HCT116 (cell line): ENCODE measurements around the gene ALDH1A2. TPM values are rescaled to one million over a fixed set of nuclear protein-coding genes. Genes with fewer than 3 reads are reported as not detected.
"Not testable (repeated sequence)": the region's sequence is repeated elsewhere in the genome, so short reads cannot be mapped to it uniquely, and the experiment has no call there.

ENCODE experiments used
- ATAC-seq: fragments of 200-7000 bp; cut with Tn5 transposase; 2 replicates; pipeline ENCODE4 v1.9.1; 2020; ENCODE audit warnings: mild to moderate bottlenecking, moderate library complexity
- BruUV-seq: library from RNA; stranded (reverse); fragments of 400-500 nt; replicated peaks from 2 replicates; lab custom pipeline; 2021; lab: Mats Ljungman, UMichigan
- CTCF ChIA-PET: fragments of 300-600 bp; sonication (Branson Sonifier 250); formaldehyde crosslinking; loops from one replicate; lab custom pipeline; 2021; ENCODE audit warnings: antibody characterized with exemption; lab: Charles Lee
- POLR2A ChIA-PET: fragments of 300-600, 350-600 bp; sonication (Branson Sonifier 250); formaldehyde crosslinking; loops from one replicate; lab custom pipeline; 2021; ENCODE audit warnings: antibody characterized with exemption; lab: Charles Lee
- RAD21 ChIA-PET, 2 experiments: fragments of 300-600 bp; sonication (Branson Sonifier 250); formaldehyde crosslinking; loops; one replicate each; lab custom pipeline; 2023; ENCODE audit warnings: low total read pairs in 2 of 2; ENCODE audit not compliant: uncharacterized antibody in 2 of 2, unreplicated experiment in 2 of 2, low non-redundant PET in 1 of 2; lab: Charles Lee
- DNase-seq: peaks from one replicate; pipeline ENCODE4 v3.0.0-alpha.2; 2010; ENCODE audit warnings: low read depth, low spot score
- H2AFZ ChIP-seq: fragments of 200-600 bp; shearing (Covaris generic), sonication (generic); 2 replicates; pipeline ENCODE4 v1.6.1; 2017; ENCODE audit warnings: low read depth, mixed run types, mixed read lengths, antibody characterized with exemption, low read length; ENCODE audit not compliant: poor library complexity, severe bottlenecking
- H3K27ac ChIP-seq: 2 replicates; pipeline ENCODE4 v1.5.1; 2012; ENCODE audit warnings: low read depth, low read length
- H3K27me3 ChIP-seq: fragments of 200-600 bp; sonication (generic); 2 replicates; pipeline ENCODE4 v1.6.1; 2016; ENCODE audit warnings: mixed run types, low read length, mixed read lengths; ENCODE audit not compliant: insufficient read depth
- H3K36me3 ChIP-seq, 2 experiments: fragments of 200-500 bp in 1 of 2; fragments of 200-600 bp in 1 of 2; sonication (Bioruptor generic) in 1 of 2; sonication (generic) in 1 of 2; 2 replicates each; pipeline versions ENCODE4 v1.5.1 to v1.6.1; 2014 to 2016; ENCODE audit warnings: low read length in 2 of 2, inconsistent platforms in 1 of 2, mixed read lengths in 1 of 2, mixed run types in 1 of 2; ENCODE audit not compliant: insufficient read depth in 2 of 2, control insufficient read depth in 1 of 2
- H3K4me1 ChIP-seq, 2 experiments: fragments of 200-600 bp in 1 of 2; sonication (generic) in 1 of 2; 2 replicates each; pipeline versions ENCODE4 v1.5.1 to v1.6.1; 2012 to 2017; ENCODE audit warnings: low read length in 2 of 2, inconsistent platforms in 1 of 2, mild to moderate bottlenecking in 1 of 2, mixed read lengths in 1 of 2, mixed run types in 1 of 2, moderate library complexity in 1 of 2; ENCODE audit not compliant: insufficient read depth in 2 of 2, control insufficient read depth in 1 of 2
- H3K4me2 ChIP-seq: fragments of 200-600 bp; sonication (generic); 2 replicates; pipeline ENCODE4 v1.6.1; 2017; ENCODE audit warnings: mixed run types, low read length, mixed read lengths
- H3K4me3 ChIP-seq, 2 experiments: fragments of 200-600 bp in 1 of 2; sonication (generic) in 1 of 2; replicated peaks in 1 of 2; 2 replicates each; pipeline ENCODE4 v1.5.1; 2011 to 2016; ENCODE audit warnings: low read length in 2 of 2, control low read depth in 1 of 2, low read depth in 1 of 2, mild to moderate bottlenecking in 1 of 2, mixed read lengths in 1 of 2, mixed run types in 1 of 2
- H3K79me2 ChIP-seq: fragments of 200-600 bp; sonication (generic); 2 replicates; pipeline ENCODE4 v1.6.1; 2017; ENCODE audit warnings: mild to moderate bottlenecking, mixed run types, low read length, moderate library complexity, mixed read lengths; ENCODE audit not compliant: insufficient read depth
- H3K9ac ChIP-seq: fragments of 200-600 bp; sonication (generic); 2 replicates; pipeline ENCODE4 v1.6.1; 2016; ENCODE audit warnings: low read length, mixed read lengths
- H3K9me2 ChIP-seq: fragments of 200-600 bp; sonication (generic), shearing (Covaris generic); 2 replicates; pipeline ENCODE4 v1.6.1; 2017; ENCODE audit warnings: mixed run types, mild to moderate bottlenecking, moderate library complexity; ENCODE audit not compliant: insufficient read depth
- H3K9me3 ChIP-seq, 2 experiments: fragments of 200-500 bp in 1 of 2; fragments of 200-600 bp in 1 of 2; sonication (Bioruptor generic) in 1 of 2; sonication (generic) in 1 of 2; 2 replicates each; pipeline ENCODE4 v1.6.1; 2014 to 2017; ENCODE audit warnings: low read length in 2 of 2, mixed read lengths in 2 of 2, inconsistent platforms in 1 of 2, low read depth in 1 of 2, mild to moderate bottlenecking in 1 of 2, mixed run types in 1 of 2, moderate library complexity in 1 of 2; ENCODE audit not compliant: control insufficient read depth in 1 of 2, insufficient read depth in 1 of 2
- H4K20me1 ChIP-seq: fragments of 200-600 bp; sonication (generic), shearing (Covaris generic); 2 replicates; pipeline ENCODE4 v1.6.1; 2017; ENCODE audit warnings: mixed run types, mild to moderate bottlenecking, moderate library complexity; ENCODE audit not compliant: insufficient read depth
- CBX3 ChIP-seq: IDR thresholded peaks from 2 replicates; pipeline ENCODE4 v1.6.1; 2012; ENCODE audit warnings: low read depth
- ELF1 ChIP-seq: IDR thresholded peaks from 2 replicates; pipeline ENCODE4 v1.6.1; 2012; ENCODE audit warnings: low read depth, borderline replicate concordance
- FOSL1 ChIP-seq: IDR thresholded peaks from 2 replicates; pipeline ENCODE4 v1.6.1; 2012; ENCODE audit warnings: low read depth
- POLR2A ChIP-seq: IDR thresholded peaks from 2 replicates; pipeline ENCODE4 v1.7.0; 2011; ENCODE audit warnings: borderline replicate concordance; ENCODE audit not compliant: insufficient read depth, insufficient read length; ENCODE audit errors: extremely low read depth
- POLR2AphosphoS5 ChIP-seq: IDR thresholded peaks from 2 replicates; pipeline ENCODE4 v1.6.1; 2011; ENCODE audit warnings: mild to moderate bottlenecking, low read depth, low read length, moderate library complexity
- RAD21 ChIP-seq: IDR thresholded peaks from 2 replicates; pipeline ENCODE4 v1.6.1; 2012; ENCODE audit warnings: low read depth, mild to moderate bottlenecking
- SIN3A ChIP-seq: IDR thresholded peaks from 2 replicates; pipeline ENCODE4 v1.6.1; 2012; ENCODE audit warnings: low read depth
- SRF ChIP-seq: IDR thresholded peaks from 2 replicates; pipeline ENCODE4 v1.6.1; 2012; ENCODE audit warnings: low read depth
- TCF7L2 ChIP-seq: IDR thresholded peaks from 2 replicates; pipeline ENCODE4 v1.7.0; 2011; ENCODE audit warnings: borderline replicate concordance, inconsistent platforms; ENCODE audit not compliant: insufficient read depth, insufficient read length; ENCODE audit errors: extremely low read depth
- intact Hi-C: fragments of 100-400 bp; cut with micrococcal nuclease; formaldehyde crosslinking; loops from 2 replicates; pipeline ENCODE4 v1.10.0; 2022
- total RNA-seq: library from RNA; stranded (reverse); gene quantifications from one replicate; pipeline ENCODE4 v1.2.1, GENCODE V29; 2021; ENCODE audit not compliant: unreplicated experiment
- TF ChIP-seq, protein P1 (sequence below), 3 experiments: fragments of 200-600 bp in 1 of 3; sonication (generic) in 1 of 3; IDR thresholded peaks in 2 of 3; conservative IDR thresholded peaks in 1 of 3; 2 replicates each; pipeline ENCODE4 v1.5.1; 2012 to 2017; ENCODE audit warnings: low read depth in 2 of 3, low read length in 2 of 3, antibody characterized with exemption in 1 of 3, borderline replicate concordance in 1 of 3, control low read depth in 1 of 3, mild to moderate bottlenecking in 1 of 3, mixed read lengths in 1 of 3, mixed run types in 1 of 3, moderate library complexity in 1 of 3; ENCODE audit not compliant: insufficient read depth in 1 of 3
- TF ChIP-seq, protein P2 (sequence below): IDR thresholded peaks from 2 replicates; pipeline ENCODE4 v1.6.1; 2012
- TF ChIP-seq, protein P3 (sequence below): IDR thresholded peaks from 2 replicates; pipeline ENCODE4 v1.6.1; 2012; ENCODE audit warnings: low read depth

The ALDH1A2 gene
- total RNA-seq, 1 experiment from 2014 or later: 1.7 TPM

DNA sequence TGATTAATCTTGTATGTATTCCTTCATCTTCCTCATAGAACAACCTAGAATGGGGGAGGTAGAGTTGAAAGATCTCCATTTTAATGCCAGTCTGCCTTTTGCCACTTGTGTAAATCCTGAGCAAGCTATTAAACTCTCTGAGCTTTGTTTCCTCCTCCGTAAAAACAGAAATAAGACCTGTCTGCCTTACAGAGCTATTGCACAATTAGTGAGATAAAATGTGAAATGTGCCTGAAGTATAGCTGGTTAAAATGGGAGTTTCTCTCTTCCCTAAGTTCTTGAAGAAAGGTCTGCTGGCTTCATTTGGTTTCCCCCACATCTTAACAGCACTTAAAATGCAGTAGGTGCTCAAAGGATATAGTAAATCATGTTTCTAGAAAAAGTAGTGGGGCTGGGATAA is 19.0 kb downstream of the ALDH1A2 start:
- H3K9me3 ChIP-seq: no peaks in the 10 kb centered on the region
- no peaks in the 10 kb centered on the region for H3K27me3 ChIP-seq
- no peak overlapping the region for H3K4me2 ChIP-seq
- H4K20me1 ChIP-seq: no peaks in the 10 kb centered on the region
- no peaks in the 10 kb centered on the region for H3K36me3 ChIP-seq
- ChIA-PET RAD21 (interaction anchor here in 1 of 2 experiments (0.9 kb wide), 1 partner anchor 25 kb away, joined by 4 read pairs; no protein-coding TSS in a partner anchor), POLR2A (no interaction called here), CTCF (no interaction called here)
- TF ChIP-seq TCF7L2 (no peak), RAD21 (no peak), POLR2A (no peak), FOSL1 (no peak), SRF (no peak), ELF1 (no peak), POLR2AphosphoS5 (no peak), CBX3 (no peak), SIN3A (no peak)
- TF ChIP-seq, protein P1, sequence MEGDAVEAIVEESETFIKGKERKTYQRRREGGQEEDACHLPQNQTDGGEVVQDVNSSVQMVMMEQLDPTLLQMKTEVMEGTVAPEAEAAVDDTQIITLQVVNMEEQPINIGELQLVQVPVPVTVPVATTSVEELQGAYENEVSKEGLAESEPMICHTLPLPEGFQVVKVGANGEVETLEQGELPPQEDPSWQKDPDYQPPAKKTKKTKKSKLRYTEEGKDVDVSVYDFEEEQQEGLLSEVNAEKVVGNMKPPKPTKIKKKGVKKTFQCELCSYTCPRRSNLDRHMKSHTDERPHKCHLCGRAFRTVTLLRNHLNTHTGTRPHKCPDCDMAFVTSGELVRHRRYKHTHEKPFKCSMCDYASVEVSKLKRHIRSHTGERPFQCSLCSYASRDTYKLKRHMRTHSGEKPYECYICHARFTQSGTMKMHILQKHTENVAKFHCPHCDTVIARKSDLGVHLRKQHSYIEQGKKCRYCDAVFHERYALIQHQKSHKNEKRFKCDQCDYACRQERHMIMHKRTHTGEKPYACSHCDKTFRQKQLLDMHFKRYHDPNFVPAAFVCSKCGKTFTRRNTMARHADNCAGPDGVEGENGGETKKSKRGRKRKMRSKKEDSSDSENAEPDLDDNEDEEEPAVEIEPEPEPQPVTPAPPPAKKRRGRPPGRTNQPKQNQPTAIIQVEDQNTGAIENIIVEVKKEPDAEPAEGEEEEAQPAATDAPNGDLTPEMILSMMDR (IDR thresholded peaks at IDR 0.05 in 2 of 3, conservative IDR thresholded peaks at IDR 0.05 in 1 of 3; ENCODE audit: borderline replicate concordance in 1 of 3, insufficient read depth in 1 of 3, low read depth in 2 of 3, low read length in 2 of 3): no peak
- TF ChIP-seq, protein P2, sequence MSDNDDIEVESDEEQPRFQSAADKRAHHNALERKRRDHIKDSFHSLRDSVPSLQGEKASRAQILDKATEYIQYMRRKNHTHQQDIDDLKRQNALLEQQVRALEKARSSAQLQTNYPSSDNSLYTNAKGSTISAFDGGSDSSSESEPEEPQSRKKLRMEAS: no peak
- TF ChIP-seq, protein P3, sequence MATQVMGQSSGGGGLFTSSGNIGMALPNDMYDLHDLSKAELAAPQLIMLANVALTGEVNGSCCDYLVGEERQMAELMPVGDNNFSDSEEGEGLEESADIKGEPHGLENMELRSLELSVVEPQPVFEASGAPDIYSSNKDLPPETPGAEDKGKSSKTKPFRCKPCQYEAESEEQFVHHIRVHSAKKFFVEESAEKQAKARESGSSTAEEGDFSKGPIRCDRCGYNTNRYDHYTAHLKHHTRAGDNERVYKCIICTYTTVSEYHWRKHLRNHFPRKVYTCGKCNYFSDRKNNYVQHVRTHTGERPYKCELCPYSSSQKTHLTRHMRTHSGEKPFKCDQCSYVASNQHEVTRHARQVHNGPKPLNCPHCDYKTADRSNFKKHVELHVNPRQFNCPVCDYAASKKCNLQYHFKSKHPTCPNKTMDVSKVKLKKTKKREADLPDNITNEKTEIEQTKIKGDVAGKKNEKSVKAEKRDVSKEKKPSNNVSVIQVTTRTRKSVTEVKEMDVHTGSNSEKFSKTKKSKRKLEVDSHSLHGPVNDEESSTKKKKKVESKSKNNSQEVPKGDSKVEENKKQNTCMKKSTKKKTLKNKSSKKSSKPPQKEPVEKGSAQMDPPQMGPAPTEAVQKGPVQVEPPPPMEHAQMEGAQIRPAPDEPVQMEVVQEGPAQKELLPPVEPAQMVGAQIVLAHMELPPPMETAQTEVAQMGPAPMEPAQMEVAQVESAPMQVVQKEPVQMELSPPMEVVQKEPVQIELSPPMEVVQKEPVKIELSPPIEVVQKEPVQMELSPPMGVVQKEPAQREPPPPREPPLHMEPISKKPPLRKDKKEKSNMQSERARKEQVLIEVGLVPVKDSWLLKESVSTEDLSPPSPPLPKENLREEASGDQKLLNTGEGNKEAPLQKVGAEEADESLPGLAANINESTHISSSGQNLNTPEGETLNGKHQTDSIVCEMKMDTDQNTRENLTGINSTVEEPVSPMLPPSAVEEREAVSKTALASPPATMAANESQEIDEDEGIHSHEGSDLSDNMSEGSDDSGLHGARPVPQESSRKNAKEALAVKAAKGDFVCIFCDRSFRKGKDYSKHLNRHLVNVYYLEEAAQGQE: no peak
- no peaks in the 10 kb centered on the region for H3K4me1 ChIP-seq
- H3K27ac ChIP-seq: no peak overlapping the region
- H2AFZ ChIP-seq: no peak overlapping the region
- DNase-seq (no peak), ATAC-seq (no peak)
- no peak overlapping the region for H3K4me3 ChIP-seq
- intact Hi-C loops: no loop called here
- H3K9ac ChIP-seq: no peak overlapping the region
- BruUV-seq: no TSS peak
- no peaks in the 10 kb centered on the region for H3K79me2 ChIP-seq
- no peaks in the 10 kb centered on the region for H3K9me2 ChIP-seq

DNA sequence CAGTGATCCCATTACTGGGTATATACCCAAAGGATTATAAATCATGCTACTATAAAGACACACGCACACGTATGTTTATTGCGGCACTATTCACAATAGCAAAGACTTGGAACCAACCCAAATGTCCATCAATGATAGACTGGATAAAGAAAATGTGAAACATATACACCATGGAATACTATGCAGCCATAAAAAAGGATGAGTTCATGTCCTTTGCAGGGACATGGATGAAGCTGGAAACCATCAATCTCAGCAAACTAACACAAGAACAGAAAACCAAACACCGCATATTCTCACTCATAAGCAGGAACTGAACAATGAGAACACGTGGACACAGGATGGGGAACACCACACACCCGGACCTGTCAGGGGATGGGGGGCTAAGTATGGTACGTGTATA is 20.1 kb downstream of the ALDH1A2 start:
- BruUV-seq, H3K36me3 ChIP-seq, H3K4me2 ChIP-seq, H3K9me2 ChIP-seq, RAD21 ChIA-PET, H4K20me1 ChIP-seq, H3K9ac ChIP-seq, CTCF ChIA-PET, H3K27ac ChIP-seq, DNase-seq, H3K79me2 ChIP-seq, H3K4me3 ChIP-seq, H3K9me3 ChIP-seq, intact Hi-C loops, ATAC-seq, POLR2A ChIA-PET, H2AFZ ChIP-seq, H3K27me3 ChIP-seq, H3K4me1 ChIP-seq: not testable (repeated sequence)
